GM19468 (cell line): ENCODE data around the gene TCAP.
"Not testable (repeated sequence)": the region's sequence is repeated elsewhere in the genome, so short reads cannot be mapped to it uniquely, and the experiment has no call there.

Experiments used
- ATAC-seq: cut with Tn5 transposase; IDR thresholded peaks from one replicate; pipeline ENCODE4 v1.9.1; 2021; ENCODE audit warnings: mild to moderate bottlenecking, moderate library complexity, moderate number of reproducible peaks; ENCODE audit not compliant: unreplicated experiment; ENCODE audit errors: extremely low read depth

The TCAP gene

GRCh38 chr17:39701012-39701783 is 36.0 kb downstream of the TCAP start:
- no peak for ATAC-seq

GRCh38 chr17:39701784-39702422 is 36.8 kb downstream of the TCAP start:
- ATAC-seq, result no peak

- no peak for ATAC-seq
Measured at GRCh38 chr17:39702901-39703893, 38.0 kb downstream of the TCAP start.

GRCh38 chr17:39703913-39704312 is 38.8 kb downstream of the TCAP start:
- no peak for ATAC-seq

GRCh38 chr17:39704821-39705551 is 39.8 kb downstream of the TCAP start:
- ATAC-seq, result no peak

GRCh38 chr17:39705786-39706348 is 40.7 kb downstream of the TCAP start:
- no peak for ATAC-seq

GRCh38 chr17:39706383-39706782 is 41.2 kb downstream of the TCAP start:
- ATAC-seq, result no peak

- ATAC-seq, result no peak
Measured at GRCh38 chr17:39706921-39707337, 41.8 kb downstream of the TCAP start.

- ATAC-seq, result no peak
Measured at GRCh38 chr17:39709319-39709997, 44.3 kb downstream of the TCAP start.

- ATAC-seq, result no peak
Measured at GRCh38 chr17:39709998-39710964, 45.1 kb downstream of the TCAP start.

GRCh38 chr17:39711071-39711470 is 45.9 kb downstream of the TCAP start:
- ATAC-seq, result not testable (repeated sequence)

GRCh38 chr17:39711851-39712250 is 46.7 kb downstream of the TCAP start:
- no peak for ATAC-seq

GRCh38 chr17:39714234-39714633 is 49.1 kb downstream of the TCAP start:
- ATAC-seq, result no peak

GRCh38 chr17:39715375-39716072 is 50.4 kb downstream of the TCAP start:
- ATAC-seq, result no peak
